Measurements from ENCODE around the gene DNHD1.
A peak's percentile ranks its signal among the peaks of the same experiment; 100 is the strongest.

DNHD1 gene

DNA sequence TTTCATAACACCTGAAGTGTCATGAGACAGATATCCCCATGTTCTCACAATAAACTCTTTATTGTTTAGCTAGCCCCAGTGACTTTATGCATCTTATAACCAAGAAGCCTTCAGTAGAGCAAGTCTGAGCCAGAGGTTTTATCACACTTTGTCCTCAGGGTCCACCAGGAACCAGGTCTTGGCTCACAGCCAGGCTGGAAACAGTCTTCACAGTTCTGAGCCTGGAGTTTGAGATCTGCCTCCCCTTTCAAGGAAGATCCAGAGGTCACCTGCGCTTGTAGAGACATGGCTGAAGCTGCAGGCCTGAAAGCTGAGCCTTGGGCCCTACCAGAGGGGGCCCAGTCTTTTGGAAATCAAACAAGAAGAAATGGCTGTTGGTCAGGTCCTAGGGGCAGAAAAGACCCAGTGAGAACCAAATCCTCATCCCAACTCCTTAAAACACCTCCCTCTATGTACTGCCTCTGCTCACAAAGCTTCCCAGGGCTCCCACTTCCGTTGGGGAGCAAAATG, 102.9 kb downstream of the DNHD1 start:
- DNase-seq, result no peak

- DNase-seq, result no peak
Observed at GRCh38 chr11:6601041-6601461, 104.0 kb downstream of the DNHD1 start.

DNA sequence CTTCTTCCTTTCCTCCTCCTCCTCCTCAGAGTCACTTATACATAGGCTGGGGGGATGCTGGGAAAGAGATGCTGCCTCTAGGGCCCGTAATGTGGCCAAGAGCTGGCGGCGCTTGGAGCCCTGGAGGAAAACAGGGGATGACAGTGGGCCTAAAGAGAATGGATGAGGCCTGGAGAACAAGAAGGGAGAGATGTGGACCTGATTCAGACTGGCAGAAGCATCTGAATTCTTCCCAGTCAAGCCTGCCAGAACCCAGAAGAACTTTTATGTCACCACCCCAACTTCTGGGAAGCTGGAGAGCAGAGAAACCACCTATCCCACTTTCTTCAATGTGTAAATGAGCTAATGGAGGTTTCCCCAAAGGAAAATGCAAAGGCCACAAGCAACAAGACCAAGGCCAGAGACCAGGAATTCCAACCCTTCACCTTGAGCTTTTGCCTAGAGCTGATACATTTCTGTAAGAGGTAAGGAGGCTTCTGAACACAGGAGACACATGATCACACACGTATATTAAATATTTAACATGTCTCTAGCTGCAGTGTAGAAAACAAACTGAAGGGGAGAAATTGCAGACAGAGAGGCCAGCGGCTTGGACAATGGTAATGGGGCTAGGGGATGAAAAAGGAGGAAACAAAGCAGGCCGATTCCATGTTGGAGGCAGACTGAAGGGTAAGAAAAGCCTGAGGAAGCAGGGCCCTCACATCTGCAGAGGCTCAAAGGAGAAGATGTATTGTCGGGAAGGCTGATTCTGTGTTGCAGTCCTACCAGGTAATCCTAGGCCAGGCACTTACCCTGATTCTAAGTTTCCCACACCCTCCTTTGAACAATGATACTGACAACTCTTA, 105.2 kb downstream of the DNHD1 start:
- no peak for DNase-seq

DNA sequence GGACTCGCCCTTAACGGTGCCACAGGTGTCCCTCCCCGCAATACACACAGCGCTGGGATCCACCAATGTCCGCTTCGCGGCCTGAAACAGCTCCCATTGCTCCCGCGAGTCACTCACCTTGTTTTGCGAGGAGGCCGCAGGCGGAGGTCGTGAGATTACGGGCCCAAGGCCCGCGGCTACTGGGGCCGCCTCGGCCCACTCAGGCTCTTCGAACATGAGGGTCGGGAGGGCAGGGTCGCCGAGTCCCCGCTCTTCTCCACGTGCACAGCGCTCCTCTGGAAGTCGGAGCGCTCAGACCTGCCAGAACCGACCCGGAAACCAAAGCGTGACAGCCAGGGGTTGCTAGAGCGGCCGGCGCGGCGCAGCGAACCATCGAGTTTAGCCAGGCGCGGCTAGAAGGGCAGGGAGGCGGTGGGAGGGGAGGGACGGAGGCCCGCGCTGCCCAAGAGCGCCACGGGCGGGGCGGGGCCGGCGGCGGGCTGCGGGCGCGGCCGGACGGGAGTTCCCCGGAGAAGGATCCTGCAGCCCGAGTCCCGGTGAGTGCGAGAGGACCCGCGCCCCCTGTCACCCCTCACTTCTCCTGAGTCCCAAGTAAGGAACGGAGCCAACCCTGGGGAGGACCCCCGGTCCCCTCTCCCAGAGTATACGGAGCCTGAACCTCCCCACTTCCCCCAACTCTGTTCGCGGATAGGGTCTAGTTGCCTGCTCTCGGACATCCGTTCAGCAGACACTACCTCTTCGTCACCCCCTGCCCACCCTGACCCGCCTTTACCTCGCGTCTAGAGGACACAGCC, 106.4 kb downstream of the DNHD1 start, which contains the start of the genes ILK and RRP8:
Gene ILK (plus strand): TSS at position 488 of the 794 bp plus-strand sequence. CDS start 498 bp downstream, outside the sequence.
Gene RRP8 (minus strand): TSS at position 330 of the 794 bp plus-strand sequence. CDS start 114 bp downstream, at position 216.
- DNase-seq, result peak; percentile 83 to 84

GRCh38 chr11:6604081-6604626, 107.1 kb downstream of the DNHD1 start:
- peak in 1 of 2 donors; percentile 43 for DNase-seq

- no peak for DNase-seq
Observed at GRCh38 chr11:6604790-6605189, 107.7 kb downstream of the DNHD1 start.

DNA sequence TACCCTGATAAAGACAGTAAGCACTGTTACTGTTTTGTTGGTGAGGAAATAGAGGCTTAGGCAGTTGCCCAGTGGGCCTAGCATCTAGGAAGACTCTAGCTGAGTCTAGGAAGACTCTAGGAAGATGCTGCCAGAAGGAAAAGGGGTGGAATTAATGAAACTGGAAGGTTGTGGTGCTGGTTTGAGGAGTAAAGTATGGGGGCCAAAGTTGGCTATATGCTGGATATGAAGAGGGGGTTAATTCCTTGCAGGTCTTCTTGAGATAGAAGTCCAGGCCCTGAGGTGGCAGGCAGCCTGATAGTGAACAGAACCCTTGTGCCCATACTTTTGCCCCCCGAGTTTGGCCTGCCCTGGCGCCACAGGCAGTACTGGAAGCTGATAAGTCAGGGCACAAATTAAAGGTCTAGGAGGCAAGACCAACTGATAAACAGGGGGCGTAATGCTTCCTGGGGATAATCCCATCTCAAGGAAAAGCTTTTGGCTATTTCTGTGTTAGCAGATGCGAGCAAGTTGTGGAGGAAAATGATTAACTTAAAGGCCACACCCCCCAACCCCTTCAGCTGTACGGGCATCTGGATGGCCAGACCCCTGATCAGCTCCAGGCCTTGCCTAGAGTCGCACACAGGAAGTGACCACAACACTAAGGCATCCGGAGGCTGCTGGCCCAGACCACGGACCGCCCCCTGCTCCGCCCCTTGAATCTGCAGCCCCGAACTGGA, 109.5 kb downstream of the DNHD1 start:
- peak; percentile 41 to 55 for DNase-seq

- DNase-seq, result no peak
Observed at GRCh38 chr11:6607190-6607795, 110.2 kb downstream of the DNHD1 start.

DNA sequence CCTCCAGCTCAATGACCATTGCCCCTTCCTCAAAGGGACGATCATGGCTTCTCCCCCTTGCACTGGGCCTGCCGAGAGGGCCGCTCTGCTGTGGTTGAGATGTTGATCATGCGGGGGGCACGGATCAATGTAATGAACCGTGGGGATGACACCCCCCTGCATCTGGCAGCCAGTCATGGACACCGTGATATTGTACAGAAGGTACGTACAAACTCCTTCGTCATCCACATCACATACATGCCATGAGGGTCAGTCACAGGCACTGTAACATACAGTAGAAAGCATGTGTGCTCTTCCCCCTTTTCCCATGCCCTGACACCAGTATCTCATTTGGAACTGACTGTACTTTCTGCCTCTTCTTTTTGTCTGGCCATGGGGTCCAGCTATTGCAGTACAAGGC, 110.9 kb downstream of the DNHD1 start:
- no peak for DNase-seq

GRCh38 chr11:6608726-6609501, 111.8 kb downstream of the DNHD1 start:
- DNase-seq, result no peak

GRCh38 chr11:6609502-6610015, 112.5 kb downstream of the DNHD1 start:
- DNase-seq, result no peak

- no peak for DNase-seq
Observed at GRCh38 chr11:6610591-6610990, 113.5 kb downstream of the DNHD1 start.

DNA sequence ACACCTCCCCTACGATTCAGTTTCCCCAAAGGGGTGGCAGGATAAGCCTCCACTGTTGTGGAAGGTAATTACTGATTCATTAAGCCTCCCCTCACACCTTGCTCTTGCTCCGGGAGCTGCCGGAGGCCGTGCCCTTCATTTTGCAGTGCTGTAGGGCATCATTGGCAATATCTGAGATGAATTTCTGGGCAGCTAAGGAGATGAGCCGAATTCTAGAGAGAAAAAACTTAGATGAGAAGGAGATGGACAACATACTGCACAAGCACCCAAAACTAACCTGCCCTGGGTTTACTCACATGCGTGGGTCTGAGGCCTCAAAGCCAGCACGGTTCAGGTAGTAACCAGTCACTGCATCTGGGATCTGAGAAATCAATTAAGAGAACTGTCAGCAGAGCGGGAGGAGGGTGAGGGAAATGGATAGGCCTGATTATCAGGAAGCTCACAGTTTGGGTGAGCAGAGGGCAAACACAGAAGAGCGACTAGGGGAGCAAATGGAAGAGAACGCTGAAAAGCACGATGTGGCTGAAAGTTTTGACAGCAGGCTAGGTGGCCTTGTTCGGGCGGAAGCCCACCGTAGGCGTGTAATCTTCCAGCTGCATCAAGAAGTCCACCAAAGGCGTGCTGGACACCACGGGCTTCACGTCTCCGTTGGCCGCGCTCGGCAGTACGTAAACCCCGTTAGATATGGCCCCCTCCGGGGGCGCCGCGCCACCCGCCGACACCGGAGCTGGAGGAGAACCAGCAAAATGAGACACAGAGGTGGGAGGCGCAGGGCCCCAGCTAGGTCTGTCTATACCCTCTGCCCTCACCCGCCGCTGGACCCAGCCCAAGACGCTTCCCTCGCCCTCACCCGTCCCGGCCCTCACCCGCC, 114.2 kb downstream of the DNHD1 start:
- DNase-seq, result peak in 1 of 2 donors; percentile 20

DNA sequence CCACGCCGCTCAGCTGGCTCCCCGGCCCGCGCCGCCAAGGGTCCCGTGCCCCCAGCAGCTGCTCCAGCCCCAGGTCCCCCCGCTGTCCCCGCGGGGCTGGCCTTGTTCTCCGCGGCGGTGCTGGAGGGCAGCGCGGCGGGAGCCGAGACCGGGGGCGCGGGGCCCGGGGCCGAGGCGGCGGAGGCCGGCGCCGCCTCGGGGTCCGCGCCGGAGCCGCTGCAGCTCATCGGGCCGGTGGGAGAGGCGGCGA, 114.8 kb downstream of the DNHD1 start:
- no peak for DNase-seq

- peak; percentile 91 to 95 for DNase-seq
Observed at GRCh38 chr11:6612213-6613041, 115.3 kb downstream of the DNHD1 start, which contains the start of gene TAF10. TAF10 (minus strand) TSS chr11:6612216; CDS start chr11:6612189, 27 bp downstream.

GRCh38 chr11:6613496-6613895, 116.4 kb downstream of the DNHD1 start:
- DNase-seq, result no peak

DNA sequence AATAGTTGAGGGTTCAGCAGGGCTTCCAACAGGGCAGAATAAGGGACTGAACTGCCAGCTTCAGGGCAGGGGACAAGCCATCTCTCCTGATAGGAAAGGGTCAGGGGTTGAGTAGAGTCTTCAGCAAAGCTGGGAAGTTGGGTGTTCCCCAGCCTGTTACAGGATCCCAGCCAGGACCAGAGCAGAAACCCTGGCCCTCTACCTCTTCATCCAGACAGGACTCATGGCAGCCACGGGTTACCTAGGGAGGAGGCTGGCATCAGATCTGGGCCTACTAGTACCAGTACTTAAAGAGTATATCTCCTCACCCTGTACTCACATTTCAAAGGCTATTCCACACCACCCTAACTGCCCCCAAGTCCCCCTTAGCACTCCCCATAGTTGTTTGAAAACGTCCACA, 117.4 kb downstream of the DNHD1 start:
- DNase-seq, result no peak

DNA sequence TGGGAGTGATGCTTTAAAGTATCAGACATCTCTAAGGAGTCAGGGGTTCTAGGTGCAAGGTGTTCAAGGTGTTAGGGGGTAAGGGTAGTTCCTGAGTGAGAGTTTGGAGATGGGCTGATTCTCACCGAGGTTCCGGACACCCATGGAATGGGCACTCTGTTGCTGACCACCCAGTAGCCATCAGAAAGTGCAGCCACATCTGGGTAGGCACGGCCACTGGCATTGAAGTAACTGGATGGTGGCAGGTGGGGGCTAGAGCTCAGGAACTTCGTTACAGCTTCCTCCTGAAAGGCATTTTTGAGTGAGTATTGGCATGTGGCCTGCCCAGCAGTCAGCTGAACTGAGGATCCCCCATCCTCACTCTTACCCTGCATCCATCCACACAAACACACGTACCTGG, 118.0 kb downstream of the DNHD1 start:
- no peak for DNase-seq
